ENCODE data around the gene RNF38.

The RNF38 gene

GRCh38 chr9:36407122-36407723, 7.2 kb upstream of the RNF38 start:
- no peaks in the 10 kb centered on the region for H3K27me3 ChIP-seq (ENCODE audit: control insufficient read depth, insufficient read depth, low read length)
- TF ChIP-seq CTCF (IDR thresholded peaks at IDR 0.05): peak; percentile 82
- H3K36me3 ChIP-seq (ENCODE audit: control insufficient read depth, insufficient read depth, low read length): no peaks in the 10 kb centered on the region
- no peak overlapping the region for H3K4me2 ChIP-seq (ENCODE audit: low read length)
- no peak overlapping the region for H3K9ac ChIP-seq
- no peak overlapping the region for H3K4me3 ChIP-seq (ENCODE audit: low read depth, low read length)
- peaks cover 6% of the 10 kb centered on the region for H3K79me2 ChIP-seq
- H3K27ac ChIP-seq: no peak overlapping the region
- H3K4me1 ChIP-seq: no peaks in the 10 kb centered on the region
- no peaks in the 10 kb centered on the region for H3K9me3 ChIP-seq (ENCODE audit: control insufficient read depth, low read length)
- no peak overlapping the region for H2AFZ ChIP-seq

GRCh38 chr9:36402536-36402935, 2.5 kb upstream of the RNF38 start:
- Histone ChIP-seq H3K27me3 (ENCODE audit: control insufficient read depth, insufficient read depth, low read length) (no peaks in the 10 kb centered on the region), H3K27ac (no peak overlapping the region), H3K36me3 (ENCODE audit: control insufficient read depth, insufficient read depth, low read length) (no peaks in the 10 kb centered on the region), H3K4me3 (ENCODE audit: low read depth, low read length) (no peak overlapping the region), H3K4me1 (peaks cover 3% of the 10 kb centered on the region), H2AFZ (no peak overlapping the region), H3K79me2 (peaks cover 6% of the 10 kb centered on the region), H3K9ac (no peak overlapping the region), H3K4me2 (ENCODE audit: low read length) (no peak overlapping the region), H3K9me3 (ENCODE audit: control insufficient read depth, low read length) (no peaks in the 10 kb centered on the region)
- no peak for TF ChIP-seq CTCF (IDR thresholded peaks at IDR 0.05)

- Histone ChIP-seq H3K27me3 (ENCODE audit: control insufficient read depth, insufficient read depth, low read length) (no peaks in the 10 kb centered on the region), H3K9ac (no peak overlapping the region), H3K27ac (no peak overlapping the region), H3K4me2 (ENCODE audit: low read length) (no peak overlapping the region), H3K9me3 (ENCODE audit: control insufficient read depth, low read length) (no peaks in the 10 kb centered on the region), H3K79me2 (peaks cover 6% of the 10 kb centered on the region), H2AFZ (no peak overlapping the region), H3K36me3 (ENCODE audit: control insufficient read depth, insufficient read depth, low read length) (no peaks in the 10 kb centered on the region), H3K4me1 (peaks cover 3% of the 10 kb centered on the region), H3K4me3 (ENCODE audit: low read depth, low read length) (no peak overlapping the region)
- no peak for TF ChIP-seq CTCF (IDR thresholded peaks at IDR 0.05)
Observed at GRCh38 chr9:36401897-36402480, 1.9 kb upstream of the RNF38 start.

GRCh38 chr9:36401164-36401740, 1.2 kb upstream of the RNF38 start:
- H3K36me3 ChIP-seq (ENCODE audit: control insufficient read depth, insufficient read depth, low read length): no peaks in the 10 kb centered on the region
- peaks cover 3% of the 10 kb centered on the region for H3K79me2 ChIP-seq

More at GRCh38 chr9:36401164-36401740, 1.2 kb upstream of the RNF38 start:
- H3K4me3 ChIP-seq (ENCODE audit: low read depth, low read length): peak overlapping the region; percentile 69
- H3K27ac ChIP-seq: peak overlapping the region; percentile 80
- H3K4me2 ChIP-seq (ENCODE audit: low read length): peak overlapping the region; percentile 75
- peaks cover 3% of the 10 kb centered on the region for H3K4me1 ChIP-seq
- no peaks in the 10 kb centered on the region for H3K9me3 ChIP-seq (ENCODE audit: control insufficient read depth, low read length)
- no peak overlapping the region for H3K9ac ChIP-seq
- H2AFZ ChIP-seq: peak overlapping the region; percentile 88
- H3K27me3 ChIP-seq (ENCODE audit: control insufficient read depth, insufficient read depth, low read length): no peaks in the 10 kb centered on the region
- no peak for TF ChIP-seq CTCF (IDR thresholded peaks at IDR 0.05)

Measured in parathyroid adenoma (tissue), 2 donors.